B cell (primary cell): ENCODE measurements around the gene CAPN14. TPM values are rescaled to one million over a fixed set of nuclear protein-coding genes. Genes with fewer than 3 reads are reported as not detected.
A peak's percentile ranks its signal among the peaks of the same experiment; 100 is the strongest.

Experiments
- ATAC-seq: fragments of 200-7000 bp; cut with Tn5 transposase; one replicate; pipeline ENCODE4 v1.10.0; 2021; ENCODE audit warnings: low read depth, mild to moderate bottlenecking, moderate number of reproducible peaks, moderate library complexity
- CTCF ChIA-PET: fragments of 350-600 bp; sonication (Branson Sonifier 250); formaldehyde crosslinking; loops from one replicate; lab custom pipeline; 2021; ENCODE audit warnings: antibody characterized with exemption, inconsistent platforms; lab: Charles Lee
- POLR2A ChIA-PET: fragments of 350-600 bp; sonication (Branson Sonifier 250); formaldehyde crosslinking; loops from one replicate; lab custom pipeline; 2021; ENCODE audit warnings: antibody characterized with exemption; lab: Charles Lee
- DNase-seq: peaks from one replicate; pipeline ENCODE4 v3.0.0; 2013
- H2AFZ ChIP-seq: 2 replicates; pipeline ENCODE4 v1.6.1; 2012; ENCODE audit warnings: mild to moderate bottlenecking, low read depth, low read length; ENCODE audit not compliant: insufficient read depth, poor library complexity, severe bottlenecking
- H3K27ac ChIP-seq, 2 donors: 1 replicate in 1 of 2; 2 replicates in 1 of 2; pipeline ENCODE4 v1.5.1; 2012 to 2013; ENCODE audit warnings: low read length in 2 of 2, mild to moderate bottlenecking in 2 of 2, moderate library complexity in 1 of 2
- H3K27me3 ChIP-seq, 4 experiments: fragments of 200-600 bp in 1 of 4; sonication (generic) in 1 of 4; replicated peaks in 1 of 4; 1 replicate in 2 of 4; 2 replicates in 2 of 4; pipeline versions ENCODE4 v1.6.1 to v1.7.0; 2013 to 2016; ENCODE audit warnings: low read length in 3 of 4, mild to moderate bottlenecking in 2 of 4, mixed read lengths in 1 of 4, moderate library complexity in 1 of 4; ENCODE audit not compliant: insufficient read depth in 4 of 4, control insufficient read depth in 3 of 4; ENCODE audit errors: control extremely low read depth in 1 of 4
- H3K36me3 ChIP-seq, 2 experiments: replicated peaks in 1 of 2; 1 replicate in 1 of 2; 2 replicates in 1 of 2; pipeline versions ENCODE4 v1.6.1 to v1.7.1; 2013; ENCODE audit warnings: low read length in 1 of 2; ENCODE audit not compliant: insufficient read depth in 2 of 2, control insufficient read depth in 1 of 2; ENCODE audit errors: control extremely low read depth in 1 of 2, extremely low read depth in 1 of 2
- H3K4me1 ChIP-seq, 2 donors: fragments of 200-600 bp in 1 of 2; sonication (generic) in 1 of 2; 1 replicate in 1 of 2; 2 replicates in 1 of 2; pipeline versions ENCODE4 v1.5.1 to v1.6.1; 2013 to 2017; ENCODE audit warnings: low read length in 2 of 2; ENCODE audit not compliant: control insufficient read depth in 2 of 2, insufficient read depth in 2 of 2
- H3K4me2 ChIP-seq: replicated peaks from 2 replicates; pipeline ENCODE3; 2012; ENCODE audit warnings: mild to moderate bottlenecking, low read depth, low read length; ENCODE audit not compliant: poor library complexity, severe bottlenecking
- H3K4me3 ChIP-seq, 5 experiments: fragments of 200-600 bp in 1 of 5; sonication (generic) in 1 of 5; 1 replicate in 3 of 5; 2 replicates in 2 of 5; pipeline versions ENCODE4 v1.5.1 to v1.7.0; 2011 to 2016; ENCODE audit warnings: low read length in 4 of 5, mild to moderate bottlenecking in 4 of 5, low read depth in 2 of 5, control low read depth in 1 of 5, moderate library complexity in 1 of 5; ENCODE audit not compliant: insufficient read depth in 1 of 5; ENCODE audit errors: control extremely low read depth in 1 of 5, extremely low read depth in 1 of 5
- H3K79me2 ChIP-seq: fragments of 200-600 bp; sonication (generic); one replicate; pipeline ENCODE4 v1.6.0; 2016; ENCODE audit warnings: low read length; ENCODE audit not compliant: control insufficient read depth, insufficient read depth
- H3K9ac ChIP-seq: fragments of 200-600 bp; sonication (generic); 2 replicates; pipeline ENCODE4 v1.6.1; 2017; ENCODE audit warnings: mild to moderate bottlenecking, low read length, moderate library complexity
- H3K9me3 ChIP-seq, 3 donors: one replicate each; pipeline versions ENCODE4 v1.6.1 to v1.7.1; 2013; ENCODE audit warnings: low read length in 2 of 3; ENCODE audit not compliant: control insufficient read depth in 2 of 3, insufficient read depth in 1 of 3; ENCODE audit errors: control extremely low read depth in 1 of 3
- H4K20me1 ChIP-seq: 2 replicates; pipeline ENCODE4 v1.6.0; 2012; ENCODE audit warnings: mild to moderate bottlenecking, low read length; ENCODE audit not compliant: insufficient read depth, control insufficient read depth, poor library complexity, severe bottlenecking
- H3K27ac Mint-ChIP-seq: one replicate; pipeline ENCODE4 v1.8.0; 2021; ENCODE audit warnings: mixed read lengths
- H3K27me3 Mint-ChIP-seq: one replicate; pipeline ENCODE4 v1.8.0; 2021; ENCODE audit warnings: mixed read lengths
- H3K4me1 Mint-ChIP-seq: one replicate; pipeline ENCODE4 v1.8.0; 2021; ENCODE audit warnings: mixed read lengths
- H3K4me3 Mint-ChIP-seq: one replicate; pipeline ENCODE4 v1.8.0; 2021; ENCODE audit warnings: mixed read lengths
- H3K9me3 Mint-ChIP-seq: one replicate; pipeline ENCODE4 v1.8.0; 2022; ENCODE audit warnings: mixed read lengths; ENCODE audit not compliant: insufficient read depth
- CTCF ChIP-seq: fragments of 200-600 bp; IDR thresholded peaks from one replicate; pipeline ENCODE4 v1.8.0; 2022; ENCODE audit warnings: antibody characterized with exemption, mild to moderate bottlenecking
- EZH2 ChIP-seq: IDR thresholded peaks from 2 replicates; pipeline ENCODE4 v1.6.1; 2012; ENCODE audit warnings: borderline replicate concordance, low read depth, mild to moderate bottlenecking, moderate library complexity, low read length; ENCODE audit not compliant: insufficient read depth, poor library complexity, severe bottlenecking
- WGBS: methylation state at CpG from one replicate; pipeline ENCODE4 v1.1.5; 2013; ENCODE audit warnings: missing lambda C conversion rate; ENCODE audit not compliant: insufficient coverage; 5-methylcytosine and 5-hydroxymethylcytosine counted together
- intact Hi-C: fragments of 100-400 bp; cut with micrococcal nuclease; formaldehyde crosslinking; loops from one replicate; pipeline ENCODE4 v1.10.0; 2022
- polyA plus RNA-seq: library from polyadenylated mRNA; depleted of rRNA; stranded (reverse); fragments of >200 nt; gene quantifications from 2 replicates; pipeline ENCODE4 v1.2.3, GENCODE V29; 2012
- total RNA-seq, 2 donors: library from RNA; stranded (reverse); fragments of 120-200 nt in 1 of 2; gene quantifications; 1 replicate in 1 of 2; 2 replicates in 1 of 2; pipeline versions ENCODE4 v1.2.3 to v1.2.4, GENCODE V29; 2013 to 2022

Gene CAPN14
- total and polyA plus RNA-seq, 2 donors (not counting 1 experiment from before 2014, with no cell fraction given) = 2.5 to 7.8 TPM

DNA sequence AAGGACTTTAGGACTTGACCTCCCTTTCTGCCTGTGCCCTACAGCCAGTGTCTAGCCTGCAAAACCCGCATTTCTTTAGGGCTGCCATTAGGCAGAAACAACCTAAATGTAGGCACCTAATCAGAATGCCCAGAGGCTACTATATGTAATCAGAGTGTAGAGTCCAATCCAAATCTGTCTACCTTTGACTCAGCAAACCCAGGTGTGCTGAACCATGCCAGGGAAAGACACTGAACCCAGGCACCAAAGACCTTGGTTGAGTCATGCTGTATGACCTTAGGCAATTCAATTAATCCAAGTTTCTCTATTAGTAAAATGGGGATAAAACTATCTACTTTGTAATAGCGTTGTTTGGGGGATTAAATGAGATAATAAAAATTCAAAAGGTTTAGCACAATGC, 20.7 kb downstream of the CAPN14 start:
- H3K4me3 ChIP-seq = no peak overlapping the region
- Mint-ChIP-seq H3K4me3 (no peak overlapping the region), H3K4me1 (peaks cover 13% of the 10 kb centered on the region), H3K27ac (peak overlapping the region; percentile 22), H3K9me3 (no peaks in the 10 kb centered on the region), H3K27me3 (no peaks in the 10 kb centered on the region)
- ATAC-seq (no peak), DNase-seq (no peak)
- TF ChIP-seq EZH2 = no peak
- no peak for TF ChIP-seq CTCF
- peaks cover 0 to 8% of the 10 kb centered on the region in 2 donors for H3K4me1 ChIP-seq
- ChIA-PET POLR2A (no interaction called here), CTCF (no interaction called here)
- no peak overlapping the region for H2AFZ ChIP-seq
- no peak overlapping the region for H3K9ac ChIP-seq
- H3K9me3 ChIP-seq = no peaks in the 10 kb centered on the region
- intact Hi-C loops = no loop called here
- no peak overlapping the region for H3K4me2 ChIP-seq
- H3K27ac ChIP-seq = no peak overlapping the region
- H3K36me3 ChIP-seq = peaks cover 1 to 5% of the 10 kb centered on the region in 2 experiments
- WGBS = 88% methylated on average over 1 of the region's 2 CpGs
- H3K79me2 ChIP-seq = no peaks in the 10 kb centered on the region
- H4K20me1 ChIP-seq = no peaks in the 10 kb centered on the region
- H3K27me3 ChIP-seq = no peaks in the 10 kb centered on the region

DNA sequence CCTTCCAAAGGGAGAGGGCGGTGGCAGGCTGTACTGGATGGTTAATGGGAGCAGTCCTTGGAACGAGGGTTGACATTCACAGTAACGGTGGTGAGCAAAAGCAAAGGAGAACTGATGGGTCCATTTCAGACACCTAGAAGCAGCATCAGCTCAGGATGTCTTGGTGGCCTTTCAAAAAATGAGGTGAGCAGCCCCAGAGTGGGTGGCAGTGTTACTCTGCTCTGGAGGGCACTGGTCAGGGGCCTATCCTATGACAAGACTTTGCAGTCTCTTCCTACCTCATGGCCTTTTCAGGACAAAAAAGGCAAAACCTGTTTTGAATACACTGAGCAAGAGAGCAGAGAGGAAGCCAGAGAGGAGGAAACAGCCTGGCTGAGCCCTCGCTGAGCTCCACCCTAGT, 23.5 kb downstream of the CAPN14 start:
- intact Hi-C loops = no loop called here
- Histone ChIP-seq H4K20me1 (no peaks in the 10 kb centered on the region), H3K4me2 (no peak overlapping the region), H3K79me2 (no peaks in the 10 kb centered on the region), H3K9me3 (no peaks in the 10 kb centered on the region), H3K27me3 (no peaks in the 10 kb centered on the region), H3K36me3 (peaks cover 1 to 8% of the 10 kb centered on the region in 2 experiments), H3K4me3 (no peak overlapping the region), H2AFZ (no peak overlapping the region), H3K27ac (no peak overlapping the region), H3K4me1 (peaks cover 0 to 8% of the 10 kb centered on the region in 2 donors), H3K9ac (no peak overlapping the region)
- Mint-ChIP-seq H3K4me3 (no peak overlapping the region), H3K9me3 (no peaks in the 10 kb centered on the region), H3K27ac (no peak overlapping the region), H3K4me1 (peaks cover 13% of the 10 kb centered on the region), H3K27me3 (no peaks in the 10 kb centered on the region)
- ChIA-PET CTCF (interaction anchor here (0.6 to 1.6 kb wide), 7 partner anchors 14 to 601 kb away, joined by 3 to 8 read pairs (median 3); no protein-coding TSS in a partner anchor), POLR2A (no interaction called here)
- ATAC-seq (no peak), DNase-seq (no peak)
- WGBS = 98% methylated on average over 3 of the region's 4 CpGs
- no peak for TF ChIP-seq EZH2
- TF ChIP-seq CTCF = no peak
